ENCODE measurements around the gene RASSF1. TPM values are rescaled to one million over a fixed set of nuclear protein-coding genes. Genes with fewer than 3 reads are reported as not detected.

The RASSF1 gene
- total and polyA plus RNA-seq, 2 of the 13 experiments (the other 11 are each of a cell fraction or from before 2014, with no cell fraction given), result 10.2 to 27.5 TPM

DNA sequence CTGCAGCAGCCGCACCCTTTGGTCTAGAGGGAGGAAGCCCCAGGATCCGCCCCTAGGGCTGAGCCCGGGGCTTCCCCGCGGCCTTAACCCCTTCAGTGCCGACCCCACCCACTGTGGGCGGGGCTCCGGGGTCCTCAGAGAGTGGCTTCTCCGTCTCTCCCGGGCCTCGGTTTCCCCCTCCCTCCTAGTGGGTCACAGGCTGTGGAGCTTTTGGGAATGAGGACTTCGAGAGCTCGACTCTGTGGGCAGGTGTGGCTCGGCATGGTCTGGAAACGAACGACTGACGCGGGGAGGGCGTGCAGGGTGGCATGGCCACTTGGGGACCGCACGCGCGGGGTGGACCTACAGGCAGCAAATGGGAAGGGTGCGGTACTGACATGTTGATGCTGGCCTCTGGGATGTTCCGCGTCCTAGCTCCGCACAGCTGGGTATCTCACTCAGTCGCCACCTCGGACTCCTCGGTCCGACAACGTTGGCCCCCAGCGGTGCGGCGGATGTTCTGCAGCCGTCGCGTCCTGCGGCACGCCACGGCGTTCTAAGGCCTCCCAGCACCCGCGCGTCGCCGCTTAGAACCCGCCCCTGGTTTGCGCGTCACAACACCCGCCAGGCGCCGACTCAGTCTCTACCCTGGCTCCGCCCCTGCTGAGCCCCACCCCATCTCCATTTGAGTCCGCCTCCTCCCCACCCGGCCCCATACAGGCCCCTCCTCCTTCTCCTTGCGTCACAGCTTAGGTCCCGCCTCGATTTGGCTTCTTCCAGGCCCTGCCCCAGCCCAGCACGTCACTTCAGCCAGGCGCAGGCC, 41.6 kb downstream of the RASSF1 start, which contains the start of the genes HYAL3 and NAA80 (continued):
- TF ChIP-seq, protein P1, sequence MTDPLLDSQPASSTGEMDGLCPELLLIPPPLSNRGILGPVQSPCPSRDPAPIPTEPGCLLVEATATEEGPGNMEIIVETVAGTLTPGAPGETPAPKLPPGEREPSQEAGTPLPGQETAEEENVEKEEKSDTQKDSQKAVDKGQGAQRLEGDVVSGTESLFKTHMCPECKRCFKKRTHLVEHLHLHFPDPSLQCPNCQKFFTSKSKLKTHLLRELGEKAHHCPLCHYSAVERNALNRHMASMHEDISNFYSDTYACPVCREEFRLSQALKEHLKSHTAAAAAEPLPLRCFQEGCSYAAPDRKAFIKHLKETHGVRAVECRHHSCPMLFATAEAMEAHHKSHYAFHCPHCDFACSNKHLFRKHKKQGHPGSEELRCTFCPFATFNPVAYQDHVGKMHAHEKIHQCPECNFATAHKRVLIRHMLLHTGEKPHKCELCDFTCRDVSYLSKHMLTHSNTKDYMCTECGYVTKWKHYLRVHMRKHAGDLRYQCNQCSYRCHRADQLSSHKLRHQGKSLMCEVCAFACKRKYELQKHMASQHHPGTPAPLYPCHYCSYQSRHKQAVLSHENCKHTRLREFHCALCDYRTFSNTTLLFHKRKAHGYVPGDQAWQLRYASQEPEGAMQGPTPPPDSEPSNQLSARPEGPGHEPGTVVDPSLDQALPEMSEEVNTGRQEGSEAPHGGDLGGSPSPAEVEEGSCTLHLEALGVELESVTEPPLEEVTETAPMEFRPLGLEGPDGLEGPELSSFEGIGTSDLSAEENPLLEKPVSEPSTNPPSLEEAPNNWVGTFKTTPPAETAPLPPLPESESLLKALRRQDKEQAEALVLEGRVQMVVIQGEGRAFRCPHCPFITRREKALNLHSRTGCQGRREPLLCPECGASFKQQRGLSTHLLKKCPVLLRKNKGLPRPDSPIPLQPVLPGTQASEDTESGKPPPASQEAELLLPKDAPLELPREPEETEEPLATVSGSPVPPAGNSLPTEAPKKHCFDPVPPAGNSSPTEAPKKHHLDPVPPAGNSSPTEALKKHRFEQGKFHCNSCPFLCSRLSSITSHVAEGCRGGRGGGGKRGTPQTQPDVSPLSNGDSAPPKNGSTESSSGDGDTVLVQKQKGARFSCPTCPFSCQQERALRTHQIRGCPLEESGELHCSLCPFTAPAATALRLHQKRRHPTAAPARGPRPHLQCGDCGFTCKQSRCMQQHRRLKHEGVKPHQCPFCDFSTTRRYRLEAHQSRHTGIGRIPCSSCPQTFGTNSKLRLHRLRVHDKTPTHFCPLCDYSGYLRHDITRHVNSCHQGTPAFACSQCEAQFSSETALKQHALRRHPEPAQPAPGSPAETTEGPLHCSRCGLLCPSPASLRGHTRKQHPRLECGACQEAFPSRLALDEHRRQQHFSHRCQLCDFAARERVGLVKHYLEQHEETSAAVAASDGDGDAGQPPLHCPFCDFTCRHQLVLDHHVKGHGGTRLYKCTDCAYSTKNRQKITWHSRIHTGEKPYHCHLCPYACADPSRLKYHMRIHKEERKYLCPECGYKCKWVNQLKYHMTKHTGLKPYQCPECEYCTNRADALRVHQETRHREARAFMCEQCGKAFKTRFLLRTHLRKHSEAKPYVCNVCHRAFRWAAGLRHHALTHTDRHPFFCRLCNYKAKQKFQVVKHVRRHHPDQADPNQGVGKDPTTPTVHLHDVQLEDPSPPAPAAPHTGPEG (CRISPR knock-in tag; IDR thresholded peaks at IDR 0.05), result peak; percentile 35; the same call in 1 of the 2 replicates
- TF ChIP-seq ZNF235 (CRISPR knock-in tag; IDR thresholded peaks at IDR 0.05; ENCODE audit: borderline replicate concordance), result no peak; the same call in 1 of the 2 replicates
- TF ChIP-seq YEATS2 (CRISPR knock-in tag; IDR thresholded peaks at IDR 0.05; ENCODE audit: borderline replicate concordance), result peak; percentile 44; the same call in 1 of the 2 replicates
- TF ChIP-seq SSRP1 (CRISPR knock-in tag; IDR thresholded peaks at IDR 0.05), result 0 out of 2 replicates have a peak, but pooled peaks have one; percentile 52
- TF ChIP-seq DPF2 (CRISPR knock-in tag; IDR thresholded peaks at IDR 0.05; ENCODE audit: borderline replicate concordance, low read depth), result no peak
- TF ChIP-seq BHLHE40 (IDR thresholded peaks at IDR 0.05; ENCODE audit: low read length), result 0 out of 2 replicates have a peak, but pooled peaks have one; percentile 22
- TF ChIP-seq ZNF180 (CRISPR knock-in tag; IDR thresholded peaks at IDR 0.05; ENCODE audit: borderline replicate concordance, low read depth), result 0 out of 2 replicates have a peak, but pooled peaks have one; percentile 27
- peak; percentile 84; the same call in 1 of the 2 replicates for TF ChIP-seq ZNF788 (CRISPR knock-in tag; IDR thresholded peaks at IDR 0.05; ENCODE audit: borderline replicate concordance)
- TF ChIP-seq HOXA3 (CRISPR knock-in tag; IDR thresholded peaks at IDR 0.05), result peak; percentile 14; the same call in 1 of the 2 replicates
- TF ChIP-seq, protein P2, sequence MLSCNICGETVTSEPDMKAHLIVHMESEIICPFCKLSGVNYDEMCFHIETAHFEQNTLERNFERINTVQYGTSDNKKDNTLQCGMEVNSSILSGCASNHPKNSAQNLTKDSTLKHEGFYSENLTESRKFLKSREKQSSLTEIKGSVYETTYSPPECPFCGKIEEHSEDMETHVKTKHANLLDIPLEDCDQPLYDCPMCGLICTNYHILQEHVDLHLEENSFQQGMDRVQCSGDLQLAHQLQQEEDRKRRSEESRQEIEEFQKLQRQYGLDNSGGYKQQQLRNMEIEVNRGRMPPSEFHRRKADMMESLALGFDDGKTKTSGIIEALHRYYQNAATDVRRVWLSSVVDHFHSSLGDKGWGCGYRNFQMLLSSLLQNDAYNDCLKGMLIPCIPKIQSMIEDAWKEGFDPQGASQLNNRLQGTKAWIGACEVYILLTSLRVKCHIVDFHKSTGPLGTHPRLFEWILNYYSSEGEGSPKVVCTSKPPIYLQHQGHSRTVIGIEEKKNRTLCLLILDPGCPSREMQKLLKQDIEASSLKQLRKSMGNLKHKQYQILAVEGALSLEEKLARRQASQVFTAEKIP (CRISPR knock-in tag; IDR thresholded peaks at IDR 0.05; ENCODE audit: borderline replicate concordance), result no peak
- TF ChIP-seq, protein P3, sequence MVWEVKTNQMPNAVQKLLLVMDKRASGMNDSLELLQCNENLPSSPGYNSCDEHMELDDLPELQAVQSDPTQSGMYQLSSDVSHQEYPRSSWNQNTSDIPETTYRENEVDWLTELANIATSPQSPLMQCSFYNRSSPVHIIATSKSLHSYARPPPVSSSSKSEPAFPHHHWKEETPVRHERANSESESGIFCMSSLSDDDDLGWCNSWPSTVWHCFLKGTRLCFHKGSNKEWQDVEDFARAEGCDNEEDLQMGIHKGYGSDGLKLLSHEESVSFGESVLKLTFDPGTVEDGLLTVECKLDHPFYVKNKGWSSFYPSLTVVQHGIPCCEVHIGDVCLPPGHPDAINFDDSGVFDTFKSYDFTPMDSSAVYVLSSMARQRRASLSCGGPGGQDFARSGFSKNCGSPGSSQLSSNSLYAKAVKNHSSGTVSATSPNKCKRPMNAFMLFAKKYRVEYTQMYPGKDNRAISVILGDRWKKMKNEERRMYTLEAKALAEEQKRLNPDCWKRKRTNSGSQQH (CRISPR knock-in tag; IDR thresholded peaks at IDR 0.05; ENCODE audit: low read depth), result peak; percentile 69
- peak; percentile 81 for TF ChIP-seq ZNF878 (CRISPR knock-in tag; IDR thresholded peaks at IDR 0.05)
- peak; percentile 72 for TF ChIP-seq SP5 (CRISPR knock-in tag; IDR thresholded peaks at IDR 0.05; ENCODE audit: borderline replicate concordance, low read depth)
- peak; percentile 25; the same call in 1 of the 2 replicates for TF ChIP-seq RELA (CRISPR knock-in tag; IDR thresholded peaks at IDR 0.05)
- TF ChIP-seq XRCC5 (optimal IDR thresholded peaks at IDR 0.05; ENCODE audit: low read length), result peak; percentile 67
- no peak for TF ChIP-seq HES4 (CRISPR knock-in tag; IDR thresholded peaks at IDR 0.05; ENCODE audit: borderline replicate concordance)
- 0 out of 2 replicates have a peak, but pooled peaks have one; percentile 80 for TF ChIP-seq REL (CRISPR knock-in tag; conservative IDR thresholded peaks at IDR 0.05)
- TF ChIP-seq FOXP1 (IDR thresholded peaks at IDR 0.05), result no peak
- TF ChIP-seq FOXP1 (CRISPR knock-in tag; IDR thresholded peaks at IDR 0.05), result 0 out of 2 replicates have a peak, but pooled peaks have one; percentile 23
- peak; percentile 78; the same call in 1 of the 2 replicates for TF ChIP-seq ZNF431 (CRISPR knock-in tag; IDR thresholded peaks at IDR 0.05; ENCODE audit: borderline replicate concordance, low read depth)
